WERI-Rb-1 (cell line): ENCODE data around the gene DNAH2.
A peak's percentile ranks its signal among the peaks of the same experiment; 100 is the strongest.

Experiments used
- DNase-seq: peaks from one replicate; pipeline ENCODE4 v3.0.0-alpha.2; 2020
- H3K27ac ChIP-seq: fragments of 250-450 bp; sonication (Bioruptor Pico); 2 replicates; pipeline ENCODE4 v1.5.1; 2020; ENCODE audit warnings: mild to moderate bottlenecking, moderate library complexity
- H3K27me3 ChIP-seq: fragments of 250-450 bp; sonication (Bioruptor Pico); 2 replicates; pipeline ENCODE4 v1.5.1; 2021; ENCODE audit warnings: mild to moderate bottlenecking, low read depth, moderate library complexity; ENCODE audit not compliant: insufficient read depth, severe bottlenecking
- H3K36me3 ChIP-seq: fragments of 250-450 bp; sonication (Bioruptor Pico); 2 replicates; pipeline ENCODE4 v1.5.1; 2020; ENCODE audit warnings: mild to moderate bottlenecking, moderate library complexity
- H3K4me3 ChIP-seq: 2 replicates; pipeline ENCODE4 v1.5.1; 2011; ENCODE audit warnings: low read depth, mild to moderate bottlenecking, control low read depth, low read length
- H3K9me3 ChIP-seq: fragments of 250-450 bp; sonication (Bioruptor Pico); 2 replicates; pipeline ENCODE4 v1.5.1; 2021; ENCODE audit warnings: mild to moderate bottlenecking, moderate library complexity; ENCODE audit not compliant: severe bottlenecking
- TF ChIP-seq, protein P1 (sequence below): IDR thresholded peaks from 2 replicates; pipeline ENCODE4 v1.5.1; 2011; ENCODE audit warnings: low read depth, mild to moderate bottlenecking, control low read depth, inconsistent platforms, low read length

DNAH2 gene, protein sequence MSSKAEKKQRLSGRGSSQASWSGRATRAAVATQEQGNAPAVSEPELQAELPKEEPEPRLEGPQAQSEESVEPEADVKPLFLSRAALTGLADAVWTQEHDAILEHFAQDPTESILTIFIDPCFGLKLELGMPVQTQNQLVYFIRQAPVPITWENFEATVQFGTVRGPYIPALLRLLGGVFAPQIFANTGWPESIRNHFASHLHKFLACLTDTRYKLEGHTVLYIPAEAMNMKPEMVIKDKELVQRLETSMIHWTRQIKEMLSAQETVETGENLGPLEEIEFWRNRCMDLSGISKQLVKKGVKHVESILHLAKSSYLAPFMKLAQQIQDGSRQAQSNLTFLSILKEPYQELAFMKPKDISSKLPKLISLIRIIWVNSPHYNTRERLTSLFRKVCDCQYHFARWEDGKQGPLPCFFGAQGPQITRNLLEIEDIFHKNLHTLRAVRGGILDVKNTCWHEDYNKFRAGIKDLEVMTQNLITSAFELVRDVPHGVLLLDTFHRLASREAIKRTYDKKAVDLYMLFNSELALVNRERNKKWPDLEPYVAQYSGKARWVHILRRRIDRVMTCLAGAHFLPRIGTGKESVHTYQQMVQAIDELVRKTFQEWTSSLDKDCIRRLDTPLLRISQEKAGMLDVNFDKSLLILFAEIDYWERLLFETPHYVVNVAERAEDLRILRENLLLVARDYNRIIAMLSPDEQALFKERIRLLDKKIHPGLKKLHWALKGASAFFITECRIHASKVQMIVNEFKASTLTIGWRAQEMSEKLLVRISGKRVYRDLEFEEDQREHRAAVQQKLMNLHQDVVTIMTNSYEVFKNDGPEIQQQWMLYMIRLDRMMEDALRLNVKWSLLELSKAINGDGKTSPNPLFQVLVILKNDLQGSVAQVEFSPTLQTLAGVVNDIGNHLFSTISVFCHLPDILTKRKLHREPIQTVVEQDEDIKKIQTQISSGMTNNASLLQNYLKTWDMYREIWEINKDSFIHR (N-terminal part only)

DNA sequence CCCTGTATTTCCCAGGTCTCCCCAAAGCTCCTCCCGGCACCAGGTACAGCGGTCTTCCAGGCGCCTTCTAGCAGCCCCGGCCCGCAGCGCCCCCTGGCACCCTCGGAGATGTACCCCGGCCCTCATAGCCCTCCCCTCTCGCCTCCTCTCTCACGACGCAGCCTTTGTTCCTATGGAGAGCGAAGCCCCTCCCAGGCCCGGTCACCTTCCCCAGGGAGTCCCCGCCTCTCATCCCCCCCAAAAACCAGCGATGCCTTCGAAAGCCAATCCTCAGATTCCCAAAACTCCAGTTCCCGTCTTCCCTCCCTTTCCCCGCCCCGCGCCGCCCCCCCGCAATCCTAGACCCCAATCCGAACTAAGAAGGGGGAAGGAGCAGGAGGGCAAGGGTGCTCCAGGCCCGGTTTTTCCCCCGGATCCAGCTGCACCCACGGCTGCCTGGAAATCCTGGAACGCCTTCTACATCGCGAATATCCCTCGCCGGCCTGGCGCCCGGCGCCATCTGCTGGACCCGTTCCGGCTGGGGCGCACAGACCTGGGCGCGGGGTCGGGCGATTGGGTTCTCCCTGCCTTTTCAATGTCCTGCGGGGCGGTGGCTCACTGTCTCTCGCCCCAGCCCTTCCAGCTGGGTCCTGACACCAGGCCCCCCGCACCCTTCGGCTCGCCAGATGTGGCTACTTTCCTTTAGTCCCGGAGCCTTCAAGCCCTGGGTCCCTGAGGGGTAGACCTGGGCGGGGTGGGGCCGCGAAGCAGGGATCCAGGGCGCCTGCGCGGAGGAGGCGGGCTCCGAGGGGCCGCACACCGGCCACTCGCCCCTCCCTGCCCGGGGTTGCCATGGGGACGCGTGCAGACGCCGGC is at the start of gene DNAH2:
Gene DNAH2, plus strand, starts transcription at position 844 of the 855 bp plus-strand sequence. CDS start 1,991 bp downstream, outside the sequence.
- H3K27ac ChIP-seq: peak within 1 kb of the TSS; percentile 77
- no peaks in the 10 kb centered on the region for H3K36me3 ChIP-seq
- peak within 1 kb of the TSS; percentile 67 for H3K4me3 ChIP-seq
- no peaks in the 10 kb centered on the region for H3K9me3 ChIP-seq
- TF ChIP-seq, protein P1, sequence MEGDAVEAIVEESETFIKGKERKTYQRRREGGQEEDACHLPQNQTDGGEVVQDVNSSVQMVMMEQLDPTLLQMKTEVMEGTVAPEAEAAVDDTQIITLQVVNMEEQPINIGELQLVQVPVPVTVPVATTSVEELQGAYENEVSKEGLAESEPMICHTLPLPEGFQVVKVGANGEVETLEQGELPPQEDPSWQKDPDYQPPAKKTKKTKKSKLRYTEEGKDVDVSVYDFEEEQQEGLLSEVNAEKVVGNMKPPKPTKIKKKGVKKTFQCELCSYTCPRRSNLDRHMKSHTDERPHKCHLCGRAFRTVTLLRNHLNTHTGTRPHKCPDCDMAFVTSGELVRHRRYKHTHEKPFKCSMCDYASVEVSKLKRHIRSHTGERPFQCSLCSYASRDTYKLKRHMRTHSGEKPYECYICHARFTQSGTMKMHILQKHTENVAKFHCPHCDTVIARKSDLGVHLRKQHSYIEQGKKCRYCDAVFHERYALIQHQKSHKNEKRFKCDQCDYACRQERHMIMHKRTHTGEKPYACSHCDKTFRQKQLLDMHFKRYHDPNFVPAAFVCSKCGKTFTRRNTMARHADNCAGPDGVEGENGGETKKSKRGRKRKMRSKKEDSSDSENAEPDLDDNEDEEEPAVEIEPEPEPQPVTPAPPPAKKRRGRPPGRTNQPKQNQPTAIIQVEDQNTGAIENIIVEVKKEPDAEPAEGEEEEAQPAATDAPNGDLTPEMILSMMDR: peak; percentile 69
- H3K27me3 ChIP-seq: peaks cover 11% of the 10 kb centered on the region
- peak; percentile 96 for DNase-seq

DNA sequence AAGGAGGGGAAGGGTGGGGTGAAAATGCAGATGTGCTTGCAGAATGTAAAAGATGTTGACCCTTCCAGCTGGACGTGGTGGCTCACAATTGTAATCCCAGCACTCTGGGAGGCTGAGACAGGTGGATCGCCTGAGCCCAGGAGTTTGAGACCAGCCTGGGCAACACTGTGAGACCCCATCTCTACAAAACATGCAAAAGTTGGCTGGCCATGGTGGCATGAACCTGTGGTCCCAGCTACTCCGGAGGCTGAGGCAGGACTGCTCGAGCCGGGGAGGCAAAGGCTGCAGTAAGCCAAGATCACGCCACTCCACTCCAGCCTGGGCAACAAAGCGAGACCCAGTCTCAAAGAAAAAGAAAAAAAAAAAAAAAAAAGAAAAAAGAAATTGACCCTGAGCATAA is 49.1 kb upstream of the DNAH2 start:
- H3K27me3 ChIP-seq: no peaks in the 10 kb centered on the region
- no peak for DNase-seq
- peak overlapping the region; percentile 19; the same call in 1 of the 2 replicates for H3K4me3 ChIP-seq
- peak overlapping the region; percentile 90 for H3K27ac ChIP-seq
- peaks cover 45% of the 10 kb centered on the region for H3K36me3 ChIP-seq
- peaks cover 2% of the 10 kb centered on the region for H3K9me3 ChIP-seq
- TF ChIP-seq, protein P1: no peak

DNA sequence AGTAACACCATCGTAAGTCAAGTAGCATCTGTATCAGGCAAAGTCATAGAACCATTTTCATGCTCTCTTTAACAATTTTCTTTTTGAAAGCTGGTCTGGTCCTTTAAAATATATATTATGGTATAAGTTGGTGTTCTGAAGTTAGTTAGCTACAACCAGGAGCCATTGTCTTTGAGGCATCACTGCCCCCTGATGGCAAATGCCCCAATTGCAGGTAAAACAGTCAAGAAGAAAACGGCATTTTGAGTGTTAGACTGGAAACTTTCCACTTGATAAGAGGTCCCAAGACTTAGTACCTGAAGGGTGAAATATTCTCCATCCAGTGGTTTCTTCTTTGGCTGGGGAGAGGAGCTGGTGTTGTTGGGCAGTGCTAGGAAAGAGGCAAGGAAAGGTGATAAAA is 44.3 kb upstream of the DNAH2 start:
- H3K27me3 ChIP-seq: no peaks in the 10 kb centered on the region
- TF ChIP-seq, protein P1: peak; percentile 43
- H3K4me3 ChIP-seq: no peak overlapping the region
- peaks cover 59% of the 10 kb centered on the region for H3K36me3 ChIP-seq
- DNase-seq: peak; percentile 48
- no peak overlapping the region for H3K27ac ChIP-seq
- peaks cover 8% of the 10 kb centered on the region for H3K9me3 ChIP-seq

DNA sequence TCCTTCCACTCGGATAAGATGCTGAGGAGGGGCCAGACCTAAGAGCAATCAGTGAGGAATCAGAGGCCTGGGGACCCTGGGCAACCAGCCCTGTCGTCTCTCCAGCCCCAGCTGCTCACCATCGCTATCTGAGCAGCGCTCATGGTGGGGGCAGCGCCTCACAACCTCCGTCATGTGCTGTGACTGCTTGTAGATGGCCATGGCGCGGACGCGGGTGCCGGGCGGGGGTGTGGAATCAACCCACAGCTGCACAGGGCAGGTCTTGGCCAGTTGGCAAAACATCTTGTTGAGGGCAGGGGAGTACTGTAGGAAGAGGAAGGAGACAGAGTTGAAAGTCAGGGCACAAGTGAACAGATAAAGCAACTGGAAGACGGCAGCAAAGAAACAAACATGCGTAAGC is 42.6 kb upstream of the DNAH2 start:
- no peak overlapping the region for H3K4me3 ChIP-seq
- TF ChIP-seq, protein P1: no peak
- peaks cover 8% of the 10 kb centered on the region for H3K9me3 ChIP-seq
- peaks cover 50% of the 10 kb centered on the region for H3K36me3 ChIP-seq
- no peaks in the 10 kb centered on the region for H3K27me3 ChIP-seq
- H3K27ac ChIP-seq: no peak overlapping the region
- DNase-seq: no peak

DNA sequence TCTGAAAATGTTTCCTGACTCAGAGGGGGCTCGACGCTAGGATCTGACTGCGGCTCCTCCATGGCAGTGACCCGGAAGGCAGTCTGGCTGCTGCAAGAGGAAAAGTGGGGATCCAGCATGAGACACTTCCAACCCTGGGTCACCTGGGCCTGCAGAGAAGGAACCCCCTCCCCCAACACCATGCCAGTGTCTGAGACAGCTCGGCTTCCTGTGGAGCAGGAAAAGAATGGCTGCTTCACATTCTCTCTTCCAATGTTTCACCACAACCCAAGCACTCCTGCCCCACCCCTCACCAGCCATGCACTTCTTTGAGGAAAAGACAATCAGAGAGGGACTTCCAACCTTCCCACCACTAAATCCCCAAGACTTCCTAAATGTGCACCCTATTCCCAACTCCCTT is 41.0 kb upstream of the DNAH2 start:
- no peak for DNase-seq
- H3K27ac ChIP-seq: no peak overlapping the region
- TF ChIP-seq, protein P1: no peak
- H3K9me3 ChIP-seq: peaks cover 8% of the 10 kb centered on the region
- no peaks in the 10 kb centered on the region for H3K27me3 ChIP-seq
- H3K36me3 ChIP-seq: peaks cover 34% of the 10 kb centered on the region
- H3K4me3 ChIP-seq: no peak overlapping the region
